GM19455 (cell line): ENCODE measurements around the gene ANKFN1.
"Not testable (repeated sequence)": the region's sequence is repeated elsewhere in the genome, so short reads cannot be mapped to it uniquely, and the experiment has no call there.

ENCODE experiments used
- ATAC-seq: cut with Tn5 transposase; IDR thresholded peaks from one replicate; pipeline ENCODE4 v1.9.1; 2021; ENCODE audit not compliant: unreplicated experiment

Gene ANKFN1

GRCh38 chr17:56322991-56323390 lies 169.7 kb downstream of the ANKFN1 start:
- no peak for ATAC-seq

DNA sequence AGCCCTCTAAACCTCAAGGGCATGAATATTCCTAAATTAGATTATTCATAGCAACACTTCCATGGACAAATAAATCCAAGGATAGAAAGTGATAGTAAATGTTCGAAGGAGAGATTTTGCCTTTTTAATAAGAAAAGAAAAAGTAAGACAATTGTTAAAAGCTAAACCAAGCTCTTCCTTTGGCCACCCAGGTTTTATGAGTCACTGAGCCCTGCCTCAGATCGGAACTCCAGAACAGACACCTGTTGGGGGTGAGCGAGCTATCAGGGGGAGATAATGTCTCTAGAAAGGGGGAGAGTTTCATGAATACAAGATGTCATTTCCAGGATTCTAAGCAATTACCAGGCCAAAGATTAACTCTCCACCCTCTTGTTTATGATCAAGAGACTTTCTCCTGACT lies 171.4 kb downstream of the ANKFN1 start:
- no peak for ATAC-seq

GRCh38 chr17:56325313-56326000 lies 172.2 kb downstream of the ANKFN1 start:
- no peak for ATAC-seq

- ATAC-seq, result no peak
Observed at GRCh38 chr17:56326001-56326359, 172.7 kb downstream of the ANKFN1 start.

GRCh38 chr17:56347639-56348038 lies 194.4 kb downstream of the ANKFN1 start:
- ATAC-seq, result no peak

GRCh38 chr17:56350592-56350991 lies 197.3 kb downstream of the ANKFN1 start:
- no peak for ATAC-seq

GRCh38 chr17:56351675-56352074 lies 198.4 kb downstream of the ANKFN1 start:
- no peak for ATAC-seq

- ATAC-seq, result no peak
Observed at GRCh38 chr17:56358651-56359050, 205.4 kb downstream of the ANKFN1 start.

DNA sequence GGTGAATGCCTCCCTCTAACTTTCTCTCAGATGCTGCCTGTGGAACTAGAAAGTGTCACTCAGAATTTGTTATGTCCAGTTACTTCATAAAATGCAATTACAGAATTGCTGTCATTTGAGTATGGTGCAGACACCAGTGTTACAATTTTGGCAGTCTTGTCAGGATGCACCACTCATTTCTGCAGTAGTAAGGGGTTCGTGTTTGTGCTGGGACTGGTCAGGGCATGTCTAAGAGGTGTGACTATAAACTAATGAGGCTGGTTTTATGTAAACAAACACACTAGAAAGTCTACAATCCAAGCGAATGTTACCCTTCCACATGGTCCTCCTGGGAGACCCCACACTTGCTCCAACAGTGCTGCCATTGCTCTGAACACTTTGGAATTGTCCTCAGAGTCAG lies 206.2 kb downstream of the ANKFN1 start:
- no peak for ATAC-seq

DNA sequence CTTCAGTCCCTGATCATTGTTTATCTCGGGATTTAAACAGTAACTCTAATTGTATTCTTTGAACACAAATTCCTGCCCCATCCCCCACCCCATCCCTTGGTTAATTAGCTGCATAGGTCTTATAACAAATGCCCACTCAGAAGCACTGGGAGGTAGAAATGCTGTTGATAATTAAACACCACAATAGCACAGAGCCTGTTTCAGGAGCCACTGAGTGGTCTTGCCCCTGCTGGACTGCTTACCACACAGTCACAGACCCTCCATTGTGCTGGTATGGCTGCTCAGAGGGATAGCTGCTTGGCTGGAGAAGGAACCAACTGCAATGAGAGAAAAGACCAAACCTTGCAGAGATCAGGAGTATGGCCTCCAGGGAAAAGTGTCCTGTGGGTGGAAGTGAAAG lies 214.1 kb downstream of the ANKFN1 start:
- no peak for ATAC-seq

GRCh38 chr17:56373981-56374833 lies 220.9 kb downstream of the ANKFN1 start:
- no peak for ATAC-seq

- no peak for ATAC-seq
Observed at GRCh38 chr17:56389356-56389755, 236.1 kb downstream of the ANKFN1 start.

DNA sequence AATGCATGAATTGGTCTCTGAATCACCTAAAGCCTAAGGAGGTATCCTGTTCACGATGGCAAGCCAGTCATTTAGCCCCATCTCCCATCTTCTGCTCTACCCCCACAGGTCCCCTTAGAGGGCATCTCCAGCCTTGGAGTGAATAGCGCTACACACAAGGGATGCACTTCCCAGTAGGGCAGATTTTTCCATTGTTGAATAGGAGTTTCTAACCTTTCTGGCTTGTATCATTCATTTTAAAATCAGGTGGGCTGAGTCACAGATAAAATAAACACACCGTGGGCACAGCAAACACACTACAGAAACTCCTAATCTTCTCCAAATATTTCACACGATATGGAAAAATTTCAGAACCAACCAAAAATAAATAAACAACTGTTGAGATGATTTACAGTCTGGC lies 239.0 kb downstream of the ANKFN1 start:
- no peak for ATAC-seq

GRCh38 chr17:56393156-56393555 lies 239.9 kb downstream of the ANKFN1 start:
- no peak for ATAC-seq

DNA sequence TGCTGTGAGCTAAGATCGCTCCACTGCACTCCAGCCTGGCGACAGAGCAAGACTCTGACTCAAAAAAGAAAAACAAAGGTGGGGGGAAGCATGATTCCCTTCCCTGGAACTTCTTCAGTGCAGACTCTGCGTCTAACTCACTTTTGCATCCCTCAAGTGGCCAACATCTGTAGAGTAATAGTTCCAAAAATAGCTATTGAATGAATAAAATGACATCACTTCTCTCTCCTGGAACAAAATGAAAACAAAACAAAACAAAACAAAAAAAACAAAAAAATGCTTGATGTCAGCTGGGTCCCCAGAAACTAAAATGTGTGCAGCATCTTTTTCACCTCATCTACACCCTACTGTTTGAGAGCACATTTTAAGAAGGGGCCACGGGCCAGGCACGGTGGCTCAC lies 242.5 kb downstream of the ANKFN1 start:
- no peak for ATAC-seq

- ATAC-seq, result no peak
Observed at GRCh38 chr17:56407086-56407485, 253.8 kb downstream of the ANKFN1 start.

- ATAC-seq, result not testable (repeated sequence)
Observed at GRCh38 chr17:56412356-56412755, 259.1 kb downstream of the ANKFN1 start.

DNA sequence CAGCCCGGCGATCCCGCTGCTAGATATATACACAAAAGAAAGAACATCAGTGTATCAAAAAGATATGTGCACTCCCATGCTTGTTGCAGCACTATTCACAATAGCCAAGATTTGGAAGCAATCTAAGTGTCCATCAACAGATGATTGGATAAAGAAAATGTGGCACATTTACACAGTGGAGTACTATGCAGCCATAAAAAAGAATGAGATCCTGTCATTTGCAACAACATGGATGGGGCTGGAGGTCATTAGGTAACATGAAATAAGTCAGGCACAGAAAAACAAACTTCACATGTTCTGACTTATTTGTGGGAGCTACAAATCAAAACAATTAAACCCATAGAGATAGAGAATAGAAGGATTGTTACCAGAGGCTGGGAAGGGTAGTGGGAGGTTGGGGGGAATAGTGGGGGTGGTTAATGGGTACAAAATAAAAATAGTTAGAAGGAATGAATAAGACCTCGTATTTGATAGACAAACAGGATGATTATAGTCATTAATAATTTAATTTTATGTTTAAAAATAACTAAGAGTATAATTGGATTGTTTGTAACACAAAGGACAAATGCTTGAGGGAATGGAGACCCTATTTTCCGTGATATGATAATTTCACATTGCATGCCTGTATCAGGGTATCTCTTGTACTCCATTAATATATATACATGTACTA lies 263.5 kb downstream of the ANKFN1 start:
- no peak for ATAC-seq

DNA sequence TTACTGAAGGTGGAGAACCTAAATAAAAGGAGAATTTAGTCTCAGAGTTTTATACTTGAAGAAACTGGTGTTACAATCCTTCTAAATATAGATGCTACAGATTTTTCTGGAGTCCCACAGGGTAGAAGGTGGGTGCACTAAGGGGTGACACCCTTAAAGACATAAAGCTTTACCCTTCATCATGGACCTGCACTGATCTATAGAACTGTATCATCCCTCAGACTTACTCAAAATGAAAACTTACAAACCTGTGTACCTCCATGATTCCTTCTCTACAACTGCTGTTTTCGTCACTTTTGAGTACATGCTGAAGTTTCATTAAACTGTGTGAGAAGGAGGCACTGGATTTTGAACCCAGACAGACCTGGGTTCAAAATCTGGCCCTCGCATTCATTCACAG lies 270.7 kb downstream of the ANKFN1 start:
- ATAC-seq, result no peak

DNA sequence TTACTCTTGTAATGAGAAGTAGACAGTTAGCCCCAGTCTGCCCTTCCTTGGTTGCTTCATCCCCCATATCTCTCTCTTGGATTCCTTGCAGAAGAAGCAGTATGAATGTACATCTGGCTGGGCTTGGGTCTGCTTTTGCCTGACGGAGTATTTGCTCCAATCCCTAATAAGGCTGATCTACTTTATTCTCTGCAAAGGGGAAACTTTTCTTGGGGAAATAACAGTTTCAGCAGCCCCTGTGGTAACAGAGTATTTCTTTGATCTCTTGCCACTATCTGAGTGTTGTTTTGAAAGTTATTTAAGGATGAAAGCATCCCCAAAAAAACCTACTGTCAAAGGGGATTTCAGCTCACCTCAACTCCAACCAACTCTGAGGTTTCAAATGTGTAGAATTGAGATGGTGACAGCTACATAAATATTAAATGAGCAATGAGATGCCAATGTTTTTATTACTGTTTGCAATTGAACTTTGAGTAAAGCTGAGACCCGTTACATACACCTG lies 271.3 kb downstream of the ANKFN1 start:
- no peak for ATAC-seq

DNA sequence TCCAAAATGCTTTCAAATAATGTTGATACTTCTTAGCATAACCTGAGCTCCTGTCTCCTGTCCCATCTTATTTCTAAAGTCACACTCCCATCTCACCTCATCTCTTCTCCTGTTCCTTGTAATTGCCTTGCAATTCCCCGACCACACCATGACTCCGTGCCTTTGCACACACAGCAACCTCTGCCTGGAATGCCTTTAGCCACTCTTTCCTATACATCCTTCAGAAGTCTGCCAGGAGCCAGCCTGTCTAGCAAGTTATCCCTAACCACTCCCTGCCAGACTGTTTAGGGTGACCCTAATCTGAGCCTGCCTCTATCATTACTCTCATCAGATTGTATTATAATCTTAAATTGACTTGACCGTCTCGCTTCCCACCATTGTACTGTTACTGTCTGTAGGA lies 272.2 kb downstream of the ANKFN1 start:
- no peak for ATAC-seq

DNA sequence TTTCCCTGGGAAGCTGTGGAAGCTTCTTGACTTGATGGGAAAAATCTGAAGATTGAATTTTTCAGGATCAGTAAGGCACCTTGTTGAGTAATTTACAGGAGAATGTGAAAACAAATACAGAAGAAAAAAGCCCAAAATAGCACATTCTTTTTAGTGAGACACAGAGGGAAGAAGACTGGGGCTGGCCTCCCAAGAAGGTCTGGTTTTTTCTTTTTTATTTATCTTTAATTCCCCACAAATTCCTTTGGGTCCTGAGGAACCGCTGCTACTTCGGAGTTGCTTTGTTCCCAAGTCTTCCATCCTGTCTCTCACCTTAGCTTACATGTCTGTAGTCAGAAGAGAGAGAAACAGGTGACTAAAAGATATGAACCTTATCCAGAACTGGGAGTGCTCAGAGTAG lies 273.6 kb downstream of the ANKFN1 start:
- no peak for ATAC-seq
